Inflammatory macrophage (primary cell): ENCODE measurements around the gene ELL.
A peak's percentile ranks its signal among the peaks of the same experiment; 100 is the strongest.

Source experiments
- DNase-seq, 2 donors: peaks; one replicate each; pipeline ENCODE4 v3.0.0-alpha.2; 2020 to 2022

Gene ELL

GRCh38 chr19:18431351-18432197 lies 90.3 kb downstream of the ELL start:
- DNase-seq = no peak

DNA sequence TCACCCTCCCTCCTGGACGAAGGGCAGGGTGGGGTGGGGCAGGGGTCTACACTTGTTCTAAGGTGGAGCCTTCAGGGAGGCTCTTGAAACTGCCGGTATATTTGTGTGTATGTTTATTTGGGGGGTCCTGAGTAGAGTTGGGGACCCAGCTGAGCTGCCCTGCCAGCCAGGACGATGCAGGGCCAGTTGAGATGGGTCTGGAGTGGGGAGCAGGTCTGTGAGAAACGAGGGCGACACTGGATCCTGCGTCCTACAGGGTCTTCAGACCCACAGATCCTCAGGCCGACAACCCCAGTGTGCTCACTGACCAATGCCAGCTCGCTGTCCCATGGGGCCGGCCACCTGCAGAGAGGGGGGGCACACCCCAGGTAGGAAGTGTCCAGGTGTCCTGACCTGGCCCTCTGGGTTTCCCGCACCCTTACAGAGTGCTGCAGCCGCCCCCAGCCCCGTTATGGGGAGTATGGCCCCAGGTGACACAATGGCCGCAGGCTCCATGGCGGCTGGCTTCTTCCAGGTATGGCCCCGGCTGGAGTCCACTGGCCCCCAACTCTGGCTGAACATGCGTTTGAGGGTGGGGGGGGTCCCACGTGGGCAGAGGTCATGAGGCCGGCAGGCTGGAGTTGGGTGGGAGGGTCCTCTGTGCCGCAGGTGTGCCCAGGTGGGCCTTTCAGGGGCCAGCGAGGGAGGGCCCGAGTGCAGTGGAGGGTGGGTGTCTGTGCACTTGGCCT lies 91.3 kb downstream of the ELL start:
- no peak for DNase-seq

GRCh38 chr19:18429717-18430416 lies 92.0 kb downstream of the ELL start:
- no peak for DNase-seq

GRCh38 chr19:18428787-18429674 lies 92.8 kb downstream of the ELL start:
- DNase-seq = peak; percentile 73 to 79

- no peak for DNase-seq
These were observed 93.6 kb downstream of the ELL start for GRCh38 chr19:18428173-18428786.

DNA sequence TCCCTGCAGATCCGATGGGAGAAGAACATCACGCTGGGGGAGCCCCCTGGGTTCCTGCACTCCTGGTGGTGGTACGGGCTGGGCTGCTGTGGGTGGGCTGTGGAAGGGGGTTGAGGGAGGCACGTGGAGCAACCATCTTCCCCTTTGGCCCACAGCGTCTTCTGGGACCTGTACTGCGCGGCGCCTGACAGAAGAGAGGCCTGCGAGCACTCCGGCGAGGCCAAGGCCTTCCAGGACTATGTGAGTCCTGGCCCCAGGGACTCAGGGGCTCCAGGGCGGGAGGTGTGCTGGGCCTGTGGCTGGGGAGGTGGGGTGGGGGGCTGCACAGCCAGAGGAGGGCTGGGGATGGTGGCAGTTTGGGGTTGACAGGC lies 94.1 kb downstream of the ELL start:
- no peak for DNase-seq

- DNase-seq = no peak
These were observed 94.7 kb downstream of the ELL start for GRCh38 chr19:18427080-18427742.

GRCh38 chr19:18426416-18426767 lies 95.5 kb downstream of the ELL start:
- DNase-seq = no peak

- DNase-seq = no peak
These were observed 96.1 kb downstream of the ELL start for GRCh38 chr19:18425515-18426415.

- DNase-seq = no peak
These were observed 96.9 kb downstream of the ELL start for GRCh38 chr19:18424890-18425514.

DNA sequence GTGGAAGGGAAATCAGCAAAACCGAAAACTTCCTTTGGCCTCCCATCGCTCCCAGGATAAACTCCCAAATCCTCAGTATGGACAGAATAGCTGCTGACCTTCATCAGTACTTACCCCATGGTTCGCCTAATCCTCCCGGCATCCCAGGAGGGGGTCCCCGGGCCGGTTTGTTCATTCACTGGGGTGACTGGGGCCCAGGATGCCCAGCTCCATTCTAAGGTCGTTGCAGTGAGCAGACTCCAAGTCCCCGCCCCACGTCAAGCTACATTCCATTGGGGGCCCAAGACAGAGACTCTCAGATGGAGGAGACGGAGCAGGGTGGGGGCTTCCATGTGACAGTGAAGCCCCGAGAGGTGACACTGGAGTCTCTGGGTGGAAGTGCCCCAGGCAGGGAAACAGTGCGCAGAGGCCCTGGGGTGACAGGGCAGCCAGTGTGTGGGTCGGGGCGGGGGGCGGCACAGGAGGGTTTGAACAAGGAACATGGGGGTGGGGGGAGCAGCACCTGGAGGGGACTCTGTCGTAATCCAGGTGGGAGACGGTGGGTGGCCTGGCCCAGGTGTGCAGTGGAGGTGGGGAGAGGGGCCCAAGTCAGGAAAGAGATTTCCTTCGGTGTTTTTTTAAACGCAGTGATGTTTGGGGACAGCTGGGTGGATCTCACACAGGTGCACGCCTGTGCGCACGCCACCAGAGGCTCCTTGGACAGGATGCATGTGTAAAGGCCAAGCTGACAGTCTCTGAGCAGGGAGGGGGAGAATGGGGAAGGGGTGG lies 97.6 kb downstream of the ELL start:
- no peak for DNase-seq

DNA sequence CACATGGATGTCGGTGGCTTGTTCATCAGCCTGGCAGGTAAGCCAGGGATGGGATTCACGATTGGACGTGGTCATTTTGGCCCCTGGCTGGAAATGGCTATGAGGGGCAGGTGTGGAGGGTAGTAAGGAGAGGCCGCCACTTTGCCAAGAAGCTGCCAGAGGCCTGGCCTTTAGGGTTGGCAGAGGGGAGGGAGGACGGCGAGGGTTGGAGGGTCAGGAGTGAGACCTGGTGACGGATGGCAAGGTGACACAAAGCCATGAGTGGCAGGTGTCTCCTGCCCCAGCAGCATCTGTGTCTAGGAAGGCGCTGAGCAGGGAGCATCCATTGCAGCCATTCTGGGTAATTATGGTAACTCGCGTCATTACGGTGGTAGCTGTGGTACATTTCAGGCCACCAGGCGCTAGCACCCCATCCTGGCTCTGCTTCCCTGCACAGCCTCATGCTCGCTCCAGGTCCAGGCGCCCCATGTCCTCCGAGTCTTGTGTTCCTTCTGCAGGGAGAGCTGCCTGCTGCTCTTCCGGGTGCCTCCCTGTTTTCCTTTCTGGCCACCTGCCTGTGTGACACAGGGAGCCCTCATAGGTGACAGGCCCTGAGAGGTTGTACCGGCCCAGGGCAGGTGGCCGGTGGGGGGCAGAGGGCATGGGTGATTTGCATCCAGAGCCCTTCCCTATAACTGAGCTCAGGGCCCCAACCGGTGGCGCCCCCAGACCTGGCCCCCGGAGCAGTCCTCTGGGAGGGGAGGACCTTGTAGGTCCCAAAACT lies 98.4 kb downstream of the ELL start:
- no peak for DNase-seq

DNA sequence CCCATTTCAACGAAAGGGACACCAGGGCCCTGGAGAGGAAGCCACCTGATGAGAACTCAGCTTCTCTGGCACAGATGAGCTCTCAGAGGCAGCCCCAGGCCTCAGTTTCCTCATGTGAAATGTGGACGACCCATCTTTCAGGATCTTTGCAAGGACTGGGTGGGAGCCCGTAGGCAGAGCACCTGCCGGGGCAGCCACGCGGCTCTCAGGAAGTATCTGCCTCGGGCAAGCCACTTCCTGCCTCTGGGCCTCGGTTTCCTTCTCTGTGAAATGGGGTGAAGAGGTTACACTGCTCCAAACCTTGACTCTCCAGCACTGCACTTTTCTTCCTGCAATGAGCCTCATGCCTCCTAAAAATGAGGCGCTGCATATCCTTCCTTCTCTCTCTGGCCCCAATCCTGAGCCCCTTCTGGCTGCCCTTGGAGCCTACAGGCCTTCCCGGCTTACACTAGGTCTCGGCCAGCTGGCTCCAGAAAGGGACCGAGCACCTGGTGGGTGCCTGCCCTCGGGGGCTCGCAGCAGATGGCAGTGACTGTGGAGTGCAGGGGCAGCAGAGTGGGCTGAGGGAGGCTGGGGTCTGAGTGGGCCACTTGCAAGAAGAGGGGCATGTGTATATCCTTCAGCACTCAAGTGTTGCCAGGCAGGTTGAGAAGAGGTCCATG lies 99.2 kb downstream of the ELL start:
- no peak for DNase-seq

DNA sequence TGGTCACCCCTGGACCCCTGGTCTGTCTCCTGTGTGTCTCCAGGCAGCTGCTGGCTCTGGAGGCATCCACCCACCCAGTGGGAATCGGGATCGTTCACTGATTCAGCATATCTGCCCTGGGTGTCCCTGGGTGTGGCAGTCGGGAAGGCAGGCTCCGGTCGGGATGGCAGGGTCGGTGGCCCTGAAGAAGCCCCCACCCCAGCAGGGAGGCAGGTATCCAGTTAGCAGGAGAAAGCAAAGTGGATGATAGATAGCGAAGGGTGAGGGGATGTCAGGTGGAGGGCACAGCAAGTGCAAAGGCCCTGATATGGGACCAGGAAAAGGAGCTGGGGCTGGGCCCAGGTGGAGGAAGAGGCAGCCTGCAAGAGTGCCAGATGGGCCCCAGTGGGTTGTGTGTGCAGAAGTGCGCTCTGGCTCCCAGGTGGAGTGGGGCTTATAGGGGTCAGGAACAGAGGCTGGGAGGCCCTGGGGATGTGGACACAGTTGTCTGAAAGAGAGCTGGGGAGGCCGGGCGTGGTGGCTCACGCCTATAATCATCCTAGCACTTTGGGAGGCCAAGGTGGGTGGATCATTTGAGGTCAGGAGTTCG lies 100.4 kb downstream of the ELL start:
- DNase-seq = no peak

- no peak for DNase-seq
These were observed 100.9 kb downstream of the ELL start for GRCh38 chr19:18420930-18421329.

DNA sequence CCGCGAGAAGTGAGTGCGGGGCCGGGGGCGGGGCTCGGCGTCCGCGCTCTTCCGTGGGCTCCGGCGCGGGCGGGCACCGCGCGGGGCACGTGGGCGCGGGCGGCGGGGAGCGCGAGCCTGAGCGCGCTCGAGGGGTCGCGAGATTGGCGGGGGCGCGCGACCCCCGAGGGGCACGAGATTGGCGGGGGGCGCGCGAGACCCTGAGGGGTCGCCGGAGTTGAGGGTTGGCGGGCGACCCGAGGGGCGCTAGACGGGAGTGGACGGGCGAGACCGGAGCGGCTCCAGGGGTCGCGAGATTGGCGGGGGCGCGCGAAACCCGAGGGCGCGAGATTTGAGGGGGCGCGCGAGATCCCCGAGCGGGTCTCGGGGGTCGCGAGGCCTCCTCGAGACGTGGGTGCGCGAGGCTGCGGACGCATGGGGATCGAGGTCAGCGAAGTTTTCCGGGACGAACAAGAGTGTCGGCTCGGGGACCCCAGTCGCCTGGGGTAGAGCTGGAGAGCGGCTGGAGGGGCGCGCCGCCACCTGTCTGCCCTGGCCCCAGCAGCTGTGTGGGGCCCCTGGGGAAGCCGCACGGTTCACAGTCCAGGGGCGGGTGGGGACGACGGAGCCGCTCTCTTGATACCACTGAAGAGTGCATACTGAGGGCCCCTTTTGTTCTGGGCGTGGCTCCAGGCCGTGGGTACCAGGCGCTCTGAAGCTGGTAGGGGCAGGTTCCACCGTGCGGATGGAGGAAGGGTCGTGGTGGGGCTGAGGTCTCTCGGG lies 102.0 kb downstream of the ELL start:
- no peak for DNase-seq
